Right ventricle myocardium inferior (tissue), 1 donor: Measurements from ENCODE around the gene HOXD4. TPM values are rescaled to one million over a fixed set of nuclear protein-coding genes. Genes with fewer than 3 reads are reported as not detected.

Experiments used
- ATAC-seq: fragments of 200-7000 bp; cut with Tn5 transposase; one replicate; pipeline ENCODE4 v1.9.1; 2020; ENCODE audit warnings: mild to moderate bottlenecking, moderate library complexity
- DNase-seq: peaks from one replicate; pipeline ENCODE4 v3.0.0; 2021; ENCODE audit errors: missing footprints
- intact Hi-C: fragments of 100-400 bp; cut with DNase I; formaldehyde crosslinking; loops from one replicate; pipeline ENCODE4 v1.11.0; 2022
- total RNA-seq: library from RNA; stranded (reverse); fragmentation: NEBNext Ultra II Directional; extraction: Animal tissue kit (Norgen Biotek cat#: 25700); gene quantifications from one replicate; pipeline ENCODE4 v1.2.1, GENCODE V29; 2021
- donor health status: DM: no; HTN: yes; CAD: no; lungs with severe emphysema.

Gene HOXD4
- total RNA-seq, 1 donor from 2014 or later: not detected

GRCh38 chr2:176124110-176124946, 27.0 kb upstream of the HOXD4 start:
- intact Hi-C loops: no loop called here
- ATAC-seq (no peak), DNase-seq (no peak)

GRCh38 chr2:176124947-176125771, 26.2 kb upstream of the HOXD4 start:
- DNase-seq (no peak), ATAC-seq (no peak)
- intact Hi-C loops: loop anchor here (5.0 kb wide), 3 partner anchors 427 to 687 kb away; no protein-coding TSS in a partner anchor

- no peak for DNase-seq
- no peak for ATAC-seq
- intact Hi-C loops: loop anchor here (2.0 to 5.0 kb wide), 5 partner anchors 427 to 1023 kb away; no protein-coding TSS in a partner anchor
Observed at GRCh38 chr2:176125772-176126054, 25.6 kb upstream of the HOXD4 start.

- ATAC-seq (no peak), DNase-seq (no peak)
- intact Hi-C loops: loop anchor here (2.0 to 5.0 kb wide), 5 partner anchors 425 to 1022 kb away; no protein-coding TSS in a partner anchor
Observed at GRCh38 chr2:176126929-176127773, 24.2 kb upstream of the HOXD4 start.

- DNase-seq (no peak), ATAC-seq (no peak)
- intact Hi-C loops: loop anchor here (2.0 to 5.0 kb wide), 5 partner anchors 425 to 1021 kb away; no protein-coding TSS in a partner anchor
Observed at GRCh38 chr2:176127774-176128072, 23.6 kb upstream of the HOXD4 start.

GRCh38 chr2:176128172-176128981, 23.0 kb upstream of the HOXD4 start:
- intact Hi-C loops: loop anchor here (5.0 kb wide), 3 partner anchors 424 to 684 kb away; no protein-coding TSS in a partner anchor
- no peak for ATAC-seq
- no peak for DNase-seq

- ATAC-seq: no peak
- intact Hi-C loops: loop anchor here (5.0 kb wide), 3 partner anchors 423 to 683 kb away; no protein-coding TSS in a partner anchor
- no peak for DNase-seq
Observed at GRCh38 chr2:176128982-176129796, 22.2 kb upstream of the HOXD4 start, which contains the start of gene HOXD8. HOXD8 (plus strand) TSS chr2:176129705; CDS start chr2:176130367, 662 bp downstream.

- DNase-seq (no peak), ATAC-seq (no peak)
- intact Hi-C loops: loop anchor here (5.0 kb wide), 3 partner anchors 423 to 683 kb away; no protein-coding TSS in a partner anchor
Observed at GRCh38 chr2:176129813-176130146, 21.6 kb upstream of the HOXD4 start.

GRCh38 chr2:176130147-176130956, 21.0 kb upstream of the HOXD4 start:
- no peak for DNase-seq
- no peak for ATAC-seq
- intact Hi-C loops: no loop called here

GRCh38 chr2:176130957-176131847, 20.1 kb upstream of the HOXD4 start:
- intact Hi-C loops: no loop called here
- DNase-seq (no peak), ATAC-seq (no peak)

- intact Hi-C loops: no loop called here
- no peak for DNase-seq
Observed at GRCh38 chr2:176131848-176132158, 19.5 kb upstream of the HOXD4 start.

GRCh38 chr2:176132205-176133171, 18.9 kb upstream of the HOXD4 start:
- intact Hi-C loops: no loop called here
- ATAC-seq (no peak), DNase-seq (no peak)

More at GRCh38 chr2:176131848-176132158, 19.5 kb upstream of the HOXD4 start:
- no peak for ATAC-seq

GRCh38 chr2:176133389-176133788, 18.0 kb upstream of the HOXD4 start:
- ATAC-seq: no peak
- intact Hi-C loops: no loop called here
- DNase-seq: no peak

- intact Hi-C loops: no loop called here
- DNase-seq: no peak
- no peak for ATAC-seq
Observed at GRCh38 chr2:176134035-176134434, 17.3 kb upstream of the HOXD4 start.

- intact Hi-C loops: no loop called here
- DNase-seq: no peak
- ATAC-seq: no peak
Observed at GRCh38 chr2:176135035-176135440, 16.3 kb upstream of the HOXD4 start.
